Measurements from ENCODE around the gene RASSF4. TPM values are rescaled to one million over a fixed set of nuclear protein-coding genes. Genes with fewer than 3 reads are reported as not detected.
A peak's percentile ranks its signal among the peaks of the same experiment; 100 is the strongest.

Gene RASSF4
- total and polyA plus RNA-seq, 9 of the 15 experiments (the other 6 are each of a cell fraction or from before 2014, with no cell fraction given): 0.01 to 0.62 (median 0.11) TPM; not detected in 3

DNA sequence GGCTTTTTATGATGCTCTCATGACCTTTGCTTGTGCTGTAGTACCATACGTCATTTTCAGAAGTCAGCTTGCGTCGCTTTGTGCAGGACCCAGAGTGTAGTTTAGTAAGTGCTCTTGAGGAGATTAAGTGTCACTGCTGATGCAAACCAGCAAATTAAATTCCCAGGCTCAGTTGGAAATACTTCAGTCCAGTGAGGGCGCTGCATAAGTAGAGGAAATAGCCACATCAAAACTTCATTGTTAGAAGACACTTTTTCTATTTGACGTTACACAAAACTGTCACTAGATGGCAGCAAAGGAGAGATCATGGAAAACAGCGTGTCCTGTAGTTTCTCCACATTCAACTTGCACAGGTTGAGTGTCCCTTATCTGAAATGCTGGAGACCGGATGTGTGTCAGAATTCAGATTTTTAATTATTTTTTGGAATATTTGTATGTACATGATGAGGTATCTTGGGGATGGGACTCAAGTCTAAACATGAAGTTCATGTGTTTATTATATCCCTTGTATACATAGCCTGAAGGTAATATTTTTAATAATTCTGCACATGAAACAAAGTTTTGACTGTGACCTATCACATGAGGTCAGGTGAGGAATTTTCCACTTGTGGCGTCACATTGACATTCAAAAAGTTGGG, 49.0 kb downstream of the RASSF4 start (continued):
- TF ChIP-seq, protein P1, sequence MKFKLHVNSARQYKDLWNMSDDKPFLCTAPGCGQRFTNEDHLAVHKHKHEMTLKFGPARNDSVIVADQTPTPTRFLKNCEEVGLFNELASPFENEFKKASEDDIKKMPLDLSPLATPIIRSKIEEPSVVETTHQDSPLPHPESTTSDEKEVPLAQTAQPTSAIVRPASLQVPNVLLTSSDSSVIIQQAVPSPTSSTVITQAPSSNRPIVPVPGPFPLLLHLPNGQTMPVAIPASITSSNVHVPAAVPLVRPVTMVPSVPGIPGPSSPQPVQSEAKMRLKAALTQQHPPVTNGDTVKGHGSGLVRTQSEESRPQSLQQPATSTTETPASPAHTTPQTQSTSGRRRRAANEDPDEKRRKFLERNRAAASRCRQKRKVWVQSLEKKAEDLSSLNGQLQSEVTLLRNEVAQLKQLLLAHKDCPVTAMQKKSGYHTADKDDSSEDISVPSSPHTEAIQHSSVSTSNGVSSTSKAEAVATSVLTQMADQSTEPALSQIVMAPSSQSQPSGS (CRISPR knock-in tag; IDR thresholded peaks at IDR 0.05): no peak
- TF ChIP-seq MEF2A (IDR thresholded peaks at IDR 0.05; ENCODE audit: control insufficient read depth, low read depth, low read length): no peak
- 0 out of 4 replicates have a peak, but pooled peaks of 1 of the 2 experiments have one; percentile 7 for TF ChIP-seq KDM1A (IDR thresholded peaks at IDR 0.05)
- TF ChIP-seq, protein P2, sequence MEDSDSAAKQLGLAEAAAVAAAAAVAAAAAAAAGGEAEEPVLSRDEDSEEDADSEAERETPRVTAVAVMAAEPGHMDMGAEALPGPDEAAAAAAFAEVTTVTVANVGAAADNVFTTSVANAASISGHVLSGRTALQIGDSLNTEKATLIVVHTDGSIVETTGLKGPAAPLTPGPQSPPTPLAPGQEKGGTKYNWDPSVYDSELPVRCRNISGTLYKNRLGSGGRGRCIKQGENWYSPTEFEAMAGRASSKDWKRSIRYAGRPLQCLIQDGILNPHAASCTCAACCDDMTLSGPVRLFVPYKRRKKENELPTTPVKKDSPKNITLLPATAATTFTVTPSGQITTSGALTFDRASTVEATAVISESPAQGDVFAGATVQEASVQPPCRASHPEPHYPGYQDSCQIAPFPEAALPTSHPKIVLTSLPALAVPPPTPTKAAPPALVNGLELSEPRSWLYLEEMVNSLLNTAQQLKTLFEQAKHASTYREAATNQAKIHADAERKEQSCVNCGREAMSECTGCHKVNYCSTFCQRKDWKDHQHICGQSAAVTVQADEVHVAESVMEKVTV (CRISPR knock-in tag; IDR thresholded peaks at IDR 0.05): peak; percentile 81
- TF ChIP-seq JUND (IDR thresholded peaks at IDR 0.05; ENCODE audit: borderline replicate concordance, low read depth, low read length): 0 out of 2 replicates have a peak, but pooled peaks have one; percentile 33
- TF ChIP-seq JUND (tag; IDR thresholded peaks at IDR 0.05; ENCODE audit: borderline replicate concordance, low read depth, low read length): peak; percentile 45; the same call in 2 of the 3 replicates
- TF ChIP-seq, protein P3, sequence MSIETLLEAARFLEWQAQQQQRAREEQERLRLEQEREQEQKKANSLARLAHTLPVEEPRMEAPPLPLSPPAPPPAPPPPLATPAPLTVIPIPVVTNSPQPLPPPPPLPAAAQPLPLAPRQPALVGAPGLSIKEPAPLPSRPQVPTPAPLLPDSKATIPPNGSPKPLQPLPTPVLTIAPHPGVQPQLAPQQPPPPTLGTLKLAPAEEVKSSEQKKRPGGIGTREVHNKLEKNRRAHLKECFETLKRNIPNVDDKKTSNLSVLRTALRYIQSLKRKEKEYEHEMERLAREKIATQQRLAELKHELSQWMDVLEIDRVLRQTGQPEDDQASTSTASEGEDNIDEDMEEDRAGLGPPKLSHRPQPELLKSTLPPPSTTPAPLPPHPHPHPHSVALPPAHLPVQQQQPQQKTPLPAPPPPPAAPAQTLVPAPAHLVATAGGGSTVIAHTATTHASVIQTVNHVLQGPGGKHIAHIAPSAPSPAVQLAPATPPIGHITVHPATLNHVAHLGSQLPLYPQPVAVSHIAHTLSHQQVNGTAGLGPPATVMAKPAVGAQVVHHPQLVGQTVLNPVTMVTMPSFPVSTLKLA (conservative IDR thresholded peaks at IDR 0.05): peak; percentile 18 to 30; a peak in 2 of 4 replicates
- peak in 1 of 2 experiments; percentile 14; a peak in 1 of 4 replicates for TF ChIP-seq TBL1XR1 (IDR thresholded peaks at IDR 0.05; ENCODE audit: low read length in 2 of 2)
- TF ChIP-seq CTBP1 (IDR thresholded peaks at IDR 0.05; ENCODE audit: borderline replicate concordance): peak; percentile 47; the same call in 1 of the 2 replicates
- TF ChIP-seq STAG1 (CRISPR knock-in tag; IDR thresholded peaks at IDR 0.05; ENCODE audit: borderline replicate concordance): peak; percentile 26; the same call in 1 of the 2 replicates
- peak; percentile 30 for TF ChIP-seq PKNOX1 (IDR thresholded peaks at IDR 0.05)
- TF ChIP-seq, protein P4, sequence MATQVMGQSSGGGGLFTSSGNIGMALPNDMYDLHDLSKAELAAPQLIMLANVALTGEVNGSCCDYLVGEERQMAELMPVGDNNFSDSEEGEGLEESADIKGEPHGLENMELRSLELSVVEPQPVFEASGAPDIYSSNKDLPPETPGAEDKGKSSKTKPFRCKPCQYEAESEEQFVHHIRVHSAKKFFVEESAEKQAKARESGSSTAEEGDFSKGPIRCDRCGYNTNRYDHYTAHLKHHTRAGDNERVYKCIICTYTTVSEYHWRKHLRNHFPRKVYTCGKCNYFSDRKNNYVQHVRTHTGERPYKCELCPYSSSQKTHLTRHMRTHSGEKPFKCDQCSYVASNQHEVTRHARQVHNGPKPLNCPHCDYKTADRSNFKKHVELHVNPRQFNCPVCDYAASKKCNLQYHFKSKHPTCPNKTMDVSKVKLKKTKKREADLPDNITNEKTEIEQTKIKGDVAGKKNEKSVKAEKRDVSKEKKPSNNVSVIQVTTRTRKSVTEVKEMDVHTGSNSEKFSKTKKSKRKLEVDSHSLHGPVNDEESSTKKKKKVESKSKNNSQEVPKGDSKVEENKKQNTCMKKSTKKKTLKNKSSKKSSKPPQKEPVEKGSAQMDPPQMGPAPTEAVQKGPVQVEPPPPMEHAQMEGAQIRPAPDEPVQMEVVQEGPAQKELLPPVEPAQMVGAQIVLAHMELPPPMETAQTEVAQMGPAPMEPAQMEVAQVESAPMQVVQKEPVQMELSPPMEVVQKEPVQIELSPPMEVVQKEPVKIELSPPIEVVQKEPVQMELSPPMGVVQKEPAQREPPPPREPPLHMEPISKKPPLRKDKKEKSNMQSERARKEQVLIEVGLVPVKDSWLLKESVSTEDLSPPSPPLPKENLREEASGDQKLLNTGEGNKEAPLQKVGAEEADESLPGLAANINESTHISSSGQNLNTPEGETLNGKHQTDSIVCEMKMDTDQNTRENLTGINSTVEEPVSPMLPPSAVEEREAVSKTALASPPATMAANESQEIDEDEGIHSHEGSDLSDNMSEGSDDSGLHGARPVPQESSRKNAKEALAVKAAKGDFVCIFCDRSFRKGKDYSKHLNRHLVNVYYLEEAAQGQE (IDR thresholded peaks at IDR 0.05; ENCODE audit: borderline replicate concordance): peak; percentile 81
- TF ChIP-seq, protein P4 (CRISPR knock-in tag; IDR thresholded peaks at IDR 0.05; ENCODE audit: low read depth): no peak
